BE2C (cell line): ENCODE measurements around the gene KLHL22.

ENCODE experiments used
- DNase-seq: peaks from one replicate; pipeline ENCODE4 v3.0.0-alpha.2; 2020
- H3K27me3 ChIP-seq: fragments of 250-450 bp; sonication (Bioruptor Pico); 2 replicates; pipeline ENCODE4 v1.5.1; 2020; ENCODE audit warnings: mild to moderate bottlenecking
- H3K36me3 ChIP-seq: fragments of 250-450 bp; sonication (Bioruptor Pico); 2 replicates; pipeline ENCODE4 v1.5.1; 2020; ENCODE audit warnings: mild to moderate bottlenecking
- H3K4me1 ChIP-seq: fragments of 250-450 bp; sonication (Bioruptor Pico); 2 replicates; pipeline ENCODE4 v1.5.1; 2020
- H3K4me3 ChIP-seq: 2 replicates; pipeline ENCODE4 v1.5.1; 2011; ENCODE audit warnings: low read depth, low read length
- H3K9me3 ChIP-seq: fragments of 250-450 bp; sonication (Bioruptor Pico); 2 replicates; pipeline ENCODE4 v1.5.1; 2020
- TF ChIP-seq, protein P1 (sequence below): IDR thresholded peaks from 2 replicates; pipeline ENCODE4 v1.5.1; 2012; ENCODE audit warnings: mild to moderate bottlenecking, low read depth, low read length

The KLHL22 gene

DNA sequence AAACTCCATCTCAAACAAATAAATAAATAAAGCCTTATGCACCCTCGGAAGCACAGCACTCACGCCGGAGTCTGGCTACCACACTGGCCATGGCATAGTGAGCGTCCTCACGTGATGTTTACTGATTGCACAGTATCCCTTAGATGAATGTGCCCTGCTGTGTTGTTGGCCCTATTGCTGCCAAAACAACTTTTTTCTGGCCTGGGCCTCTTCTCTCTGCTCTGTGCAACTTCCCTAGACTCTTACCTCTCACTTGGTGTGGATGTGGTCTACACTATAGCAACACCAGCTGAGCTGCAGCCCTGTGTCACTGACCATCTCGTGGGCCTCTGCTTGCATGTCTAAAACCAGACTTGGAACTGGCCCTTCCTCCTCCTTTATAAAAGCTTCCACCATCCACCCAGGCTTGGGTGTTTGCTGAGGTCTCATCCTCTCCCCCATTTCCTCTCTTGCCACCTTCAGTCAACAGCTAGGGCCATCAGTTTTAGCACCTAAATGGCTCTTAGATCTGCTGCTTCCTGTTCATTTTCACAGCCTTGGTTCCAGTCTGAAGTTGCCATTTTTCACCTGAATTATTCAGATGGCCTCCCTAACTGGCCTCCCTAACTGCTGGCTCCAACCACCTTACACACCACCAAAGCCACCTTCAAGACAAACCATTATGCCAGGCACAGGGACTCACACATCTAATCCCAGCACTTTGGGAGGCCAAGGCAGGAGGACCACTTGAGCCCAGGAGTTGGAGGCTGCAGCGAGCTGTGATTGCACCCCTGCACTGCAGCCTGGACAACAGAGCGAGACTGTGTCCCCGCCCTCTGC is 92.4 kb downstream of the KLHL22 start:
- Histone ChIP-seq H3K4me1 (no peaks in the 10 kb centered on the region), H3K9me3 (no peaks in the 10 kb centered on the region), H3K4me3 (no peak overlapping the region), H3K27me3 (no peaks in the 10 kb centered on the region), H3K36me3 (peaks cover 16% of the 10 kb centered on the region)
- DNase-seq = no peak
- TF ChIP-seq, protein P1, sequence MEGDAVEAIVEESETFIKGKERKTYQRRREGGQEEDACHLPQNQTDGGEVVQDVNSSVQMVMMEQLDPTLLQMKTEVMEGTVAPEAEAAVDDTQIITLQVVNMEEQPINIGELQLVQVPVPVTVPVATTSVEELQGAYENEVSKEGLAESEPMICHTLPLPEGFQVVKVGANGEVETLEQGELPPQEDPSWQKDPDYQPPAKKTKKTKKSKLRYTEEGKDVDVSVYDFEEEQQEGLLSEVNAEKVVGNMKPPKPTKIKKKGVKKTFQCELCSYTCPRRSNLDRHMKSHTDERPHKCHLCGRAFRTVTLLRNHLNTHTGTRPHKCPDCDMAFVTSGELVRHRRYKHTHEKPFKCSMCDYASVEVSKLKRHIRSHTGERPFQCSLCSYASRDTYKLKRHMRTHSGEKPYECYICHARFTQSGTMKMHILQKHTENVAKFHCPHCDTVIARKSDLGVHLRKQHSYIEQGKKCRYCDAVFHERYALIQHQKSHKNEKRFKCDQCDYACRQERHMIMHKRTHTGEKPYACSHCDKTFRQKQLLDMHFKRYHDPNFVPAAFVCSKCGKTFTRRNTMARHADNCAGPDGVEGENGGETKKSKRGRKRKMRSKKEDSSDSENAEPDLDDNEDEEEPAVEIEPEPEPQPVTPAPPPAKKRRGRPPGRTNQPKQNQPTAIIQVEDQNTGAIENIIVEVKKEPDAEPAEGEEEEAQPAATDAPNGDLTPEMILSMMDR = no peak

DNA sequence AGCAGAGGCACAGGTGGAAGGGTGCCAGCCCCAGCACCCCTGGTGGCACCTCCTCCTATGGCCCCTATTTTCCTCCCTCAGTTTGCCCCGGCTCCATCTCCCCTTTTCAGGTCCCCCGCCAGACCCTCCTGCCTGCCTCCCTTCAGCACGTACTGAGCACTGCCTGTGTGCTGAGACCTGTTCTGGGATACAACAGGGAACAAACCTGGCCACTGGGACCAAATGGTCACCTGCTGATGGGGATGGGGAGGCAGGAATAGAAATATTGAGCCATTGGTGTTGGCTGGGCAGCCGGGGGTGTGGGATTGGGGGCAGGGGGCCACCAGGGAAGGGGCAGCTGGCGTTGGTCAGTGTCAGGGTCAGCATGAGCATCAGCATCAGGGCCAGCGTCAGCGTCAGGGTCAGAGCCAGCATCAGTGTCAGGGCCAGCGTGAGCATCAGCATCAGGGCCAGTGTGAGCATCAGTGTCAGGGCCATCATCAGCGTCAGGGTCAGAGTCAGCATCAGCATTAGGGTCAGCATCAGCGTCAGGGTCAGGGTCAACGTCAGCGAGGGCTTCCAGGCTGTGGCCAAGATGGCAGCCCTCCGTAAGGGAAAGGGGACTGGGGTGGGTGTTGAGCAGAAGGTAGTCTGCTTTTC is 94.1 kb downstream of the KLHL22 start:
- TF ChIP-seq, protein P1 = no peak
- H3K36me3 ChIP-seq = peaks cover 11% of the 10 kb centered on the region; the same call in 1 of the 2 replicates

DNA sequence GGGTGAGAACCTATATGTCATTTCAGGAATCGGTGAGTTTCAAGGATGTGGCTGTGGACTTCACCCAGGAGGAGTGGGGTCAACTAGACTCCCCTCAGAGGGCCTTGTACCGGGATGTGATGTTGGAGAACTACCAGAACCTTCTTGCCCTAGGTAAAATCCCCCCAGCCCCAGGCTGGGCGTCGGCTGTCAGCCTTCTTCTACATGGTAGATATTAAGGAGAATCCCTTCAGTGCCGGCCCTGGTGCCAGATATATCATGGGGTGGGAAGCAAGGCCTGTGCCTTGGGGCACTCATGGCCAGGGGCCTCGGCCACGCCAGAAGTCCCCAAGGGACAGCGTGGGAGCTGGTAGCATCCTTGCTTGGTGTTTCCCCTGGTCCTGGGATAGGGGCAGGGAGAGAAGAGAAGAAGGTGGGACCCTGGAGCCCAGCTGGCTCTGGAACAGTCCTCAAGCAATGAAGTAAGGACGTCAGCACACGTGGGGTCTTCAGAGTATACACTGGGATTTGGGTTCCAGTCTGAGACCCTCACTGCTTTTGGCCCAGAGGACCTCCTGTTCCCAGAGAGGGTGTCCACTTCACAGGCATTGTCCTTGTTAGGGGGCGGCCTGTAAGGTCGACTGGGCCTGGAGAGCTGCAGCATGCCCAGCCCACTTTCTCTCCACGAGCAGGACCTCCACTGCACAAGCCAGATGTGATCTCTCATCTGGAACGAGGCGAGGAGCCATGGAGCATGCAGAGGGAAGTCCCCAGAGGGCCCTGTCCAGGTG is 94.8 kb downstream of the KLHL22 start:
- Histone ChIP-seq H3K27me3 (no peaks in the 10 kb centered on the region), H3K9me3 (no peaks in the 10 kb centered on the region), H3K4me3 (no peak overlapping the region), H3K36me3 (peaks cover 5% of the 10 kb centered on the region; the same call in 1 of the 2 replicates), H3K4me1 (no peaks in the 10 kb centered on the region)
- TF ChIP-seq, protein P1 = no peak
- DNase-seq = no peak

More for the DNA sequence above, 94.1 kb downstream of the KLHL22 start:
- H3K4me3 ChIP-seq = no peak overlapping the region
- DNase-seq = no peak
- no peaks in the 10 kb centered on the region for H3K27me3 ChIP-seq
- H3K9me3 ChIP-seq = no peaks in the 10 kb centered on the region
- no peaks in the 10 kb centered on the region for H3K4me1 ChIP-seq

DNA sequence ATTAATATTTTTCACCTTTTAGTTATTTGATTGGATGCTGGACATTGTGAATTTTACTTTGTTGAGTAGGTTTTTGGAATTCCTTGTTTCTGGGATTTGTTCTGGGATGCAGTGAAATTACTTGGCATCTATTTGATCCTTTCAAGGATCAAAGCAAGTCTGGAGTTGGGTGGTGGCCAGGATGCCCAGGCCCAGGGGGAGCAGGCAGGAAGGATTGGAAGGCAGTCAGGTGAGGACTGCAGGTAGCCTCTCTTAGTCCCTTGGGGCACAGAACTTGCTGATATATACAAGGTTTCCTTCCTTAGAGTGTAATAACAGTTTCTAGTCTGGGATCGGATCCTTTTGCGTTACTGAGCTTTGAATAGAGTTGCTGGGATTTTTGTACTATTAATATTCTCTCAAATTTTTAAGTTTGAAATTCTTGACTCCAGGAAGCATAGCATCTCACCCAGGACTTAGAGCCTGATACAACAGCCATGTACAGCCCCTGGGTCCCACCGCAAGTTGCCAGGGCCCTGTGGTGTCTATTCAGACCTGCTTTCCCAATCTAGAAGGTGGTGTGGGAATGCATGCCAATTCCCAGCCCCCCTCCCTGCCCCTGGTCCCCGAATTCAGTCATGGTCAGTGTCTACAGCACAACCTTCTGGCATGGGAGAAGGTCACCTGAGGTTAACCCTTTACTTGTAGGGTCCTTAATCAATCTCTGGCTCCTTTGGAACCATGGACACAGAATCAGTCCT is 95.6 kb downstream of the KLHL22 start:
- DNase-seq = no peak
- H3K36me3 ChIP-seq = no peaks in the 10 kb centered on the region; the same call in 1 of the 2 replicates

DNA sequence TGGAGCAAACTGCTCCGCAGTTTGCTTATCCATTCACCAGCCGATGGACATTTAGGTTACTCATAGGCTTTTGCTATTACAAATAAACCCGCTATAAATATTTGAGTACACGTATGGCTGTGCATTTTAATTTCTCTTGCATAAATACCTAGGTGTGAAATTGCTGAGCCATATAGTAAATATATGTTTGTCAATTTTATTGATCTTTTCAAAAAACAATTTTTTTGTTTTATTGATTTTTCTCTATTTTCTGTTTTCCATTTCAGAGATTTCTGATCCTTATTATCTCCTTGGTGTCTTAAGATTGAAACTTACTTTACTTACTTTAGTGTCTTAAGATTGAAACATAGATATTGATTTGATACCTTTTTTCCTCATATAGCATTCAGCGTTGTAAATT is 97.2 kb downstream of the KLHL22 start:
- Histone ChIP-seq H3K27me3 (no peaks in the 10 kb centered on the region), H3K4me3 (no peak overlapping the region), H3K4me1 (no peaks in the 10 kb centered on the region), H3K36me3 (no peaks in the 10 kb centered on the region; the same call in 1 of the 2 replicates), H3K9me3 (no peaks in the 10 kb centered on the region)
- DNase-seq = no peak
- TF ChIP-seq, protein P1 = no peak

More for the DNA sequence above, 95.6 kb downstream of the KLHL22 start:
- H3K4me1 ChIP-seq = no peaks in the 10 kb centered on the region
- TF ChIP-seq, protein P1 = no peak
- H3K27me3 ChIP-seq = no peaks in the 10 kb centered on the region
- H3K4me3 ChIP-seq = no peak overlapping the region
- H3K9me3 ChIP-seq = no peaks in the 10 kb centered on the region
